ENCODE measurements around the gene MINDY4B.
A peak's percentile ranks its signal among the peaks of the same experiment; 100 is the strongest.

The MINDY4B gene

DNA sequence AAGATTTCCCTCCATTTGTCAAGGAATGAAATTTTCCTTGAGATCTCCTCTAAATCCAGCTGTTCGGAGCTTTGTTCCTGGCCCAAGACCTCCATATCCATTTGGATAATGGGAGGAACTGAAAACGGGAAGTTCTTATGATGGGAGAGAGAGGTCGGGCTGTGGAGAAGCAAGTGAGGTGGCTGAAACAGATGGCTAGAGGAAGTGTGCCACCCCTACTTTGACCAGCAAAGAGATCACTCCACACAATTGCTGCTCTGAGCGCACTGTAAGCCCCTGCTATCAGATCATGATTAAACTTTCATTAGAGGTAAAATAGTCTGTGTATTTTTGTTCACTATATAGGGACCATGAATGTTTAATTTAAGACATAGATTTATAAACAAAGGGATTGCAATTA, at the start of gene MINDY4B:
MINDY4B (minus strand) TSS at position 101 of the 400 bp plus-strand sequence; CDS start at position 101, 0 bp downstream.
- DNase-seq = no peak

DNA sequence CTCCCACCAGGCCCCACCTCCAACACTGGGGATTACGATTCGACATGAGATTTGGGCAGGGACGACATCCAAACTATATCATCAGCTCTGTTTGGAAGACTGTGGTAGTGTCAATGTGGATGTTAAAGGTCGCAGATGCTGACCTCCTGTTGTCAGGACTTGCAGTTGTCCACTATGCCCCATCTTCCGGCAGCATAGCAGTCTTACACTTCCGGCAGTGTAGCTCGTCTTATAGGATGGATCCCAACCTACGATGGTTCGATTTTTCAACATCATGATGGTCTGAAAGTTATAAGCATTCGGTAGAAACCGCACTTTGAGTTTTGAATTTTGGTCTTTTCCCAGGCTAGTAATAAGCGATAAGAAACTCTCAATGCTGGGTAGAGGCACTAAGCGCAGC, 46.7 kb upstream of the MINDY4B start:
- DNase-seq = no peak

DNA sequence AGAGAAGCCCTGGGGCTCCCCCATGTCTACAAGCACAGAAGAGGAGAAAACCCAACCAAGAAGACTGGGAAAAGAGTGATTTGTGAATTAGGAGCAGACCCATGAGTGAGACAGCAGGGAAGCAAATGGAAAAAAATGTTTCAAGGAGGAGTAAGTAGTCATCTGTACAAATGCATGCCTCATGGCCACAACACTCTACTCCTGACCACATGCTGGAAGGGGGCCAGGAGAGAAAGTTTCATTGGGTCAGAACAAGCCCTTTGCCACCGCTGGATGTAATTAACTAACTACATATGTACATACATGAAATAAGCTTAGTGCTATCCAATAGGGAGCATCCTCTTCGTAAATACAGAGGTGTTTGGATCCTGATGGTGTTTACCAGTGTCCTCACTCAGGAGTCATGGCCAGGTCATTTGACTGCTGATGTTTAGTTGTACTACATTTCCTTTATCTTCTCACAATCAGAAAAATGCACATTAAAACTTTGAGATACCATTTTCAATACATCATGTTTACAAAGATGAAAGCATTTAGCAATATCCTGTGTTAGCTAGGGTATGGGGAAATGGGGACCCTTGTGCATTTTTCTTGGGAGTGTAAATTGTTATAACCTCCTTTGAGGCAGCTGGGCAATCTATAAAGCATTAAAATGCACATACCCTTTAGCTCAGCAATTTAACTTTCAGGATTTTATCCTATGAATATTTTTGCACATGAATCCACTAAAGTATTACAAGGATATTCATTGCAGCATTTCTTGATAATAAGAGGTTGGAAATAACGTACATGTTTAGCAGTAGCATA, 40.2 kb upstream of the MINDY4B start:
- DNase-seq = no peak

DNA sequence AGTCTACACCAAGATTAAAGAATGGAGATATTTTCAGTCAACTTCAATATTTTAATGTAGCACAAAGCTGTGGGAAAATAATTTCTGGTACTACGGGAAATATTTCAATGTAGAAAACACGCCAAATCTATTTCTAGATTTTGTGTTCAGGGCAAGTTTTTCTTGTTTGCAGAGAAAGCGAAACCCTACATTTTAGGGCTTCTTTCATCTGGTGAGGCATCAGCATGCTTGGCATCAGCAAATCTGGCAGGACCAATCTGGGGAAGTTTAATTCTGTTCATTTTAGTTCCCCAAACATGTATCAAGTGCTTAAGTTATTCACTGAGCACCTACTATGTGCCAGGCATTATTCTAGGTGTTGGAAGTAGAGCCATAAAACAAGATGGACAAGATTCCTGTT, 37.0 kb upstream of the MINDY4B start:
- no peak for DNase-seq

DNA sequence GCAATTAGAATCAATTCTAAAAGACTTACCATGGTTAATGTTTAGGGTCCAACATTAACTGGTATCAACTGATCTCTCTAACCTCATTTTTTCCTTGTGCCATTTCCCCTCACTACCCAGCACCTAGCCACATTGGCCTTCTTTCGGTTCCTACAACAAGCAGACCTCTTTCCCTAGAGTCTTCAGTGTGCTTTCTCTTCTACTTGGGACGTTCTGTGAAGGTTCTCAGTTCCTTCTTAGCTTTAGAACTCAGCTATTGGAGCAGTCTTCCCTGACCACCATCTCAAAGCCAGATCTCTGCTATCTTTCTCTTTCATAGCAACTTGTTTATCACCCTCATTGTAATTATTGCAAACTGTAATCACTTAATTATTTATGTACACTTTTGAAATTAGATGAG, 31.5 kb upstream of the MINDY4B start:
- DNase-seq = no peak

DNA sequence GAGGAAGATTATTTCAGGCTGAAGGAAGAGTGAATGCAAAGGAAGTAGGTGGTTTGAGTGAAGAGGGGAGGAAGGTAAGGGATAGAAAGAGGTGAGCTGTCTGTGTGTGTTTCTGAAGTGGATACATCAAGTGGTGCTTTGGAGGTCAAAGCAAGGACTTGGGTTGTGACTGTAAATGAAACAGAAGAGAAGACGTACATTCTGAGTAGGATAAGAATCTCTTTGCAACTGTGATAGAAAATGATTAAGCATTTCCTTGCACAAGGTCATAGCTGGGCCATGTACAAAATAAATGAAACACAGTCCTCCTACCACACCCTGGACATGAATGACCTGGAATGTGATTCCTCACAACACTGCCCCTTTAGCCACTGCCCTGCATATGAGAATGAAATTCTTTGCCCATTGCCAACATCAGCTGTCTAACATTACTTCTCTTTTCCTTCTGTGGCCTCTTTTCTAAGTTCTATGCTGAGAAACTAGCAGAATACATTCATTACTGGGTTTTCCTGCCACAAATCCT, 28.3 kb upstream of the MINDY4B start:
- DNase-seq = no peak

DNA sequence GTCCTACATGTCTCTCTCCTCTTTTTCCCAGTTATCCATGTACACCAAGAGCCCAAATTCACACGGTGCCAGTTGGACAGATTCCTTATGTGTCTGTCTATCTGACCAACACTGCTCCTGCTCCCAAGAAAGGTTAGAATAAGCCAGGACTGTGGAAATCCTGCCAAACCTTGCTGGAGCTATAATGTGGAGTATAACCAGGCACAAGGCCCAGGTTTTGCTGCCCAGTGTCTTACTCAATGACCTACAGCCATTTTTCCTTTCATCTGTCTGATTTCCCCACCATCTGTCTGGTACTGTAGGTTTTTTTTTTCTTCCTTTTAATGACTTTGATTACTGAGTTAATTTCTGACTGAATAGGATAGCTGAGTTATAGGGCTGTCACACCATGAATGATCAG, 26.5 kb upstream of the MINDY4B start:
- DNase-seq = no peak

DNA sequence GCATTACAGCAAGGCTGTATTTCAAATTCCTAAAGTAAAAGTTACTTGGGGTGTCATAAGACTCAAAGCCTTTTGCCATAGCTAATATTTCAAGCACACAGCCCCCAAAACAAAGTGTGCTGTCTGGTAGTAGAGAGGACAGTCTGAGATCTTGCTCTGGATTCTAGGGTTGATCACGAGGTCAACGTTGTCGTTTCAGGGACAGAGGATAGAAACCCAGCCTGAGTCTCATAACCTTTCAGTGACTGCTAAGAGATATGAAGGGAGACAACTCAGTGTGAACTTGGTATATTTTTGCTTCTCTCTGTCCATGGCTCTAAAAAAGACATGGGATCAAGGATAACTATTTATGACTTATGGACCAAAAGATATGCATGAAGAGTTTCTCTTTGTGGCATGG, 25.6 kb upstream of the MINDY4B start:
- no peak for DNase-seq

DNA sequence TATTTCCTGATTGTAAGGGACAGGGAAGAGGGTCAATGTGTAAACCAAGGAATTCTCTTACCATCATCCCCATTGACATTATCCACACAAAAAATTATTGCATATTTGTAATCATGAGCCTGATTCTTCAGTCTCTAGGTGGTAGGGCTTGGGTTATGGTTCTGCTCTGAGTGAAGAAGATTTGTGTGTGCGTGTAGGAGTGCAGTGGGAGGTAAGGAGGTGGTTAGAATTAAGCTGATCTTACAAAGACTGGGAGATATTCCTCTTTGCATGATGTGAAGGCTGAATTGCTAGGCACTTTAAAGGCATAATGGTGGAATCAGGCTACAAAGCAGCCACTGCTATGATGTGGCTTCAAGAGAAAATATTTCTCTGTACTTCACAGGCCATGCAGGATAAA, 23.0 kb upstream of the MINDY4B start:
- no peak for DNase-seq

DNA sequence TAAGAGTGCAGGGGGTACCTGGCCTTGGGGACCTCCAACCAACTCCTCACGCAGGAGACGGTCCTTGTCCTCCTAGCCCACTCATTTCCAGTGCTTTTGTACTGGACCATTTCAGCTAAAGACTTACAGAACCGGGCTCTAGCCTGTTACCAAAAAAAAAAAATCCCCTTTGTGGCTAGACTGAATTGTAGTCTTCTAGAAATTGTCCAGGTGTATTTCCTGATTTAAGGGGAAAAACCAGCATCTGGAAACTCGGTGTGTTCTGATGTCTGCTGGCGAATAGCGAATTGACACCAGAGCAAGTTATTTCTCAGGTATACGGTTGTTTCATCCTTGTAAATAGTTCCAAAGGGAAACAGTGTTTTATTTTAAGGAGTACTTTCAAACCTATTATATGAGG, 21.1 kb upstream of the MINDY4B start:
- DNase-seq = no peak

DNA sequence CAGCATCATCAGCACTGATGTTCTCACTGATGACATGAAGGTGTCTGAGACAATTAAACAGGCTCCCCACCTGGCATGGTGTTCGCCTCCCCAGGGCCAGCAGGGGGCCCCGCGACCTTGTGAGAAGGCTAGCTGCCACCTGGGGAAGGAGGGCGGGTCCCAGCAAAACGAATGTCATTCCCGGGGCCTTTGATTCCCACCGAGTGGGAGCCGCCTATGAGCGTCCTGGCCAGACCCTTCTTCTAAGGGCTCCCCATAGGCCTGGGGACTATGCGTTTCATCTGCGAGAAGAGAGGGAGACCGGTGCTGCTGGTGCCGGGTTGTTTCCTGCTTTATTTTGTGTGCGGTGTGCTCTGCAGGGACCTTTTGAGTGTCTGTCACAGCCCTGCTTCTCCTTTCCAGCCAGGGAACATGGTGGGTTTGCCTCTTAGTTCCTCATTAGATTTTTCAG, 20.5 kb upstream of the MINDY4B start:
- DNase-seq = peak; percentile 61

DNA sequence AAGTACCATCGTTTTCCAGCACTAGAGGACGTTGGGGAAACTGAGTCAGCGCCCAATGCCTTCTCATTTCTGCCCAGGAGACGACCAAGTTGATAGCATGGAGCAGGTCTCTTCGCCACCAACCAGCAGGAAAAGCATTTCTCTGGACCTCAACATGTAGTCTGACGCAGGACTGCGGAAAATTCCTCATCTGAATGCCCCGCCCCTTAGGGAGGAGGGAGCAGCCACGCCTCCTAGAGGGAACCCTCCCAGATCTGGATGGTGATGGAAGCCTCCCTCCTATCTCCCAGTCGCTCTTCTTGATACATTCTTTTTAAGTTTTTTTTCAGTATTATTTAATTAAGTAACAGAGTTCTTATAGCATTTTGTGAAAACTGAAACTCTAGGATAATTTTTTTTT, 17.4 kb upstream of the MINDY4B start:
- DNase-seq = no peak

DNA sequence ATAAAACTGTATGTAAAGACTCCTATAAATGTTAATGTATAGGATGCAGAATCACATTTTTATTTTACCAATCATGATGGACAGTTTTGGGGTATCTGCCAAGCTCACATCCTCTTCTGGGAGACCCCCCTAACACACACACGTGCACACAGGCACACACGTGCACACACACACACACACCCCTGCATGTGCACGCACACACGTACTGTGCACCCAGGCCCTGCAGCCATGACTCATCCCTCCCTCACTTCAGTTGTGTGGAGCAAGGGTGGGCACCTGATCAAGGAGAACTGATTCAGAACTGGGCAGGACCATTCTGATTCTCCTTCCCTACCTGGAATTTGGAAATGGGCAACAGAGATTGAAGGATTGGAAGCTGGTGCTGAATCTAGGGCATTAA, 16.0 kb upstream of the MINDY4B start:
- no peak for DNase-seq

DNA sequence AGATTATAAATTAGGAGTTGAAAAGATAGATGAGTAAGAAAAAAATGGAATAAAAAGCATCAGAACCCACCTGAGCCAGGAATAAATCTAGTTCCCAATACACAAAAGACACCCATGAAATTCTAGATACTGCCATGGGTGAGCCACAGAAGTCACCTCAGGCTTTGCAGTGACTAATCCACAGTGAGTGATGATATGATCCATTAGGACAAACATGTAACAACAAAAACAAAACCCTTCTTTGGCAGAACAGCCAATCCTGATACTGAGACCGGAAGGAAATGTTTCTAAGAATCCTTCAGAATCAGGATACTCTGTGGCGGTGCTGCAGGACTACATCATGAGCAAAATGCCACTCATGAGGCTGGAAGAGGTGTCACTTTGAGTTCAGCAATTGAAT, 15.0 kb upstream of the MINDY4B start:
- DNase-seq = no peak

DNA sequence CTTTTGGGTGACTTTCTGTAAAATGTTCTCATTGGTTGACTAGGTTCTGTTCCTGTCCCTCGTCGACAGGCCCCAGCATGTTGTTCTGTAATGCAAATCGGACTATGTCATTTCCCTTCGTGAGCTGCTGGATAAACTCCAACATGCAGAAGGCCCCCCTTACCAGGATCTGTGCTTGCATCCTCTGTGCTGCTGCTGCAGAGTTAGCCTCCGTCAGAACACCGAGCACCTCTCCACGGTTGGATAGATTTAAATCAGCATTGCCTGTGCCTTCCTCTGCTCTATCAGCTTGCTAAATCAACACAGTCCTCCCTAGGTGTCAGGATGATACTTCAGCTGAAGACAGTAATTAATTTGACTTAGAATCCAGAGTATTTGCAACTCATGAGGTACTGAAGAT, 12.7 kb upstream of the MINDY4B start:
- no peak for DNase-seq

DNA sequence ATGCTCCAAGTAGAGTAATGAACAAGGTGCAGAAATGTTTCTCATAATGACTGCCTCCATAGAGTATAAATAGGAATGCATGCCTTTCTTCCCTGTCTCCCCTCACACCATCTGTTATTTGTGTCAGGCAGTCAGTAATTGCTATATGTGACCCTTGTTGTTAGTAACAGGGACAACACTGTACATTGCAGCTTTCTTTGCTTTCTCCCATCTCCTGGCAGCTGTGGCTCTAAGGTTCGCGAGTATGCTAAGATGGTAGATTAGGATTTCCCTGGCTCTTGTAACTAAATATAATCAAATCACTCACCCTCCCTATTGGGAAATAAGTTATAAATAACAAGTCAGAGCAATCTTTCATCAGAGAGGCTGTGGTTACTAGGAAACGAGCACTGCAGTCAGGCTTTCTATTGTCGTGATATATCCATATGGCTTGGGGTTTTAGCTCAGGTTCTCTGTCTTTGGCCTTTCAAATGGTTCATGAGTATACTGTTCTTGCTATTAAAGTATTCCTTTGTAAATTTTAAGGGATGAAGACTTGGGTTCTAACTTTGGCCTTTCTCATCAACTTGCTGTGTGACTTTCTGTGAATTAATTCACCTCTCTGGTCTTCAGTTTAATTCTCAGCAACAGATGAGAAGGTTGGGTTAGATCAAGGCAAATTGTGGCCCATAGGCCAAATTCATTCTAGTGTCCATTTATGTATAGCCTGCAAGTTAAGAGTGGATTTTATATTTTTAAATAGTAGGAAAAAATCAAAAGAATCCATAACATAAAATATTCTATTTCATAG, 8.1 kb upstream of the MINDY4B start:
- DNase-seq = no peak

DNA sequence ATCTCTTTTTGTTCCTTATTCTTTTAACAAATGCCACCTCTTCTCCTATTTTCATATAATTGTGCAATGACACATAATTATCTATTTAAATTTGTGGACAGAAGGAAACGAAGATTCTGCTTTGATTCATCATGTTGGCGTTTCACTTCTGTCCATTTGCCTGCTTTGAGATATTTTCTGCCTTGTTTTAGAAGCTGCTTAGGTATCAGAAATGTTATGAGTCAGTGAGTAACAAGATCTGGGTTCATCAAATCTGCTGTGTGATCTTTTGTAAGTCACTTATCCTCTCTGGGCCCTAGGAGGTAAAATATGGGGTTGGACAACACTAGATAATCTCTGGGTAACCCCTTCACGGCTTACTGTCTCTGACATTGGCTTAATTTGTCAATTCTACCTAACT, 7.3 kb upstream of the MINDY4B start:
- DNase-seq = no peak

DNA sequence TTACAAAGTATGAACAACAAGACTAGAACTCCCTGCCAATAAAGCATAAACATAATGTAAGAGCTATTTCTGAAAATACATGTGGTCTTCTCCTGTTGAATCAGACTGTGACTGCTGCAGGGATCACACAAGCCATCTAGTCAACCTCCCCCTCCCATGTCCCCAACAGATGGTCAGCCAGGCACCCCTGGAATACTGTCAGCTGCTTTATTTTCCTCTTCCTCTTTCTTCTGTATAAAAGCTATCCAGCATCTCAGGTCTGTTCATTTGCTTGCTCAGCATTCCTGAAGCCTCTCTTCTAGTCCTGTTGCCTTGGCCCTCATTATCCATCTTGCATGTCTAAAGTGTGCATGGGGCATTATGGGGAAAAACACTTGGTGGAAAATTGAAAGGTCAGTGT, 6.5 kb upstream of the MINDY4B start:
- no peak for DNase-seq

DNA sequence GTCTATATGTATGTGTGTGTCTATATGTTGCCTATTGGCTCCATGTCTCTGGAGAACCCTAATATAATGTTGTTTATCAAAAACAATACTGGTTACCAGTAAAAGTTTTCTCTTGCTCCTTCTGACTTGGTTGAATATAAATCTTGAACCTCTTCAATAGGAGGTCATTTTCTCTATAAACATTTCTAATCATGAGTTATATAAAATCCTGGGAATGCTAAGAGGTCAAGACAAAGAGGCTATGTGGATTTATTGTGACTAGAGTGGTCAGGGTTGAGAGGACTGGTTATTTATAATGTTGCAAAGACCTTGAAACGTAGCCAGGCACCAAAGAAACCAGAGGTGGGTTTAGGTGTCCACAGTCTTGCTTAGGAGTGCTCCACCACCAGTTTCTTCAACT, 1.2 kb upstream of the MINDY4B start:
- DNase-seq = no peak

DNA sequence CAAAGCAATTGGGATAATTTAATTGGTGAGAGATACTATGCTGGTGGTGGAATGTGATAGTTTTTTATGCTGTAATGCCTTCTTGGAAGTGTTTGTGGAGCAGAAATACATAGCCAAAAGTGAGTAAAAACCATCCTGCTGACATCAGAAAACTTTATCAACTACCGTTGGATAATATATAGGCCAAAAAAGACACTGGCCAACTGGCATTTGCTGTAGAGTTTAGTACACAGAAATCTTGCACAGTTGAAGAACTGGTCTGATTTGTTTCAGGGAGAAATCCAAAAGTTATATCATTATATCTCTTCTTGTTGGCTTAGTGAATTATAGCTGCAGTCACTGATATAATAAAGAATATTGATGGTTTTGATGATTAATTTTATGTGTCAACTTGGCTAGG, 507 bp upstream of the MINDY4B start:
- DNase-seq = no peak

DNA sequence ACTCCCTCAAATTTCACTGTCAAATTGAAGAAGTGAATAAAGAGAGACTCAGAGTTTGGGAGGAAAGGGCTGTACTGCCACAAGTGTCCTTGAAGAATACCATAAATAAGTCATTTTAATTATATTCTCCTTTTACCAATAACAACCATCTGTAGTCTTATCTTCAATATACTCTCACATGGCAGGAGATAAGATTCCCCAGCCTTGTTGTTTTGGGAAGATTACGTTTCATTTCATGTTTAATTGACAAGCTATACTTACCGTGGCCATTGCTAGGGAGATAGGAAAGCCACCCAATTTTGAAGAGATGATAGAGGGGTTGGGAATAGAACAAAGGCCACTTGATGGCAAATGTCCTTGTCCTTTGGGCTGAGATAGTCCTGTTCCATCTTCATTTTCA, 2.3 kb downstream of the MINDY4B start:
- DNase-seq = no peak

DNA sequence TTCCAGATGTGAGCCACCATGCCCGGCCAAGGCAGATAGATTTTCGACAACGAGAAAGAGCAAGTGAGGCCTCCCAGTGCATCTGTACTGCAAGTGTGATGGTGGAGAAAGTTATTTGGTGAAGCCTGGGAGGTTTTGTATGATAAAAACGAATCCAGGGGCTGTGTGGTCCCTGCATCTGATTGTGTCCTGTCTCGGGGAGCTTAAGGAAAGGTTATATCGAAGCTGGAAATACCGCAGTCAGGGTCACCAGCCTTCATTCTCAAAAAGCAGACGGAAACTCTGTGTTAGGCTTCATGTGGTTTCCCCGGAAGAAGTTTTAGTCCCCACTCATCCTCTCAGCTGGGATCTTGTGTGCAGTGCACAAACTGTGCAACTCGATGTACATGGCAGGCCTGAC, 3.4 kb downstream of the MINDY4B start:
- no peak for DNase-seq

DNA sequence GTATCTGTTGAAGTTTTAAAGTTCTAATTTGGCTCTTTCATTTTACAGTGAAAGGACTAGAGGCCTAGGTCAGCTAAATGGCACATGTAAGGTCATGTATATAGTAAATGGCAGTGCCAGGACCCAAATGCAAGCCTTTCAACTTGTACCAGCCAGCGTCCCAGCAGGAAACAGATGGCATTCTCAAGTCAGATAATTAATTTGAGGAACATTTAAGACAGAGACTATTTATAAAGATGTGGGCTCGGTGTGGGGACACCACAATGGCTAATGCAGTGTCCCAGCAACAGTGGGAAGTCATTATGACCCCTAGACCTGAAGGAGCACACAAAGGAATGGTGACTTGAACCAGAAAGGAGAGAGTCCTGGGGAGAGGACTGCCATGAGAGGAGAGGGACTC, 6.1 kb downstream of the MINDY4B start:
- no peak for DNase-seq

DNA sequence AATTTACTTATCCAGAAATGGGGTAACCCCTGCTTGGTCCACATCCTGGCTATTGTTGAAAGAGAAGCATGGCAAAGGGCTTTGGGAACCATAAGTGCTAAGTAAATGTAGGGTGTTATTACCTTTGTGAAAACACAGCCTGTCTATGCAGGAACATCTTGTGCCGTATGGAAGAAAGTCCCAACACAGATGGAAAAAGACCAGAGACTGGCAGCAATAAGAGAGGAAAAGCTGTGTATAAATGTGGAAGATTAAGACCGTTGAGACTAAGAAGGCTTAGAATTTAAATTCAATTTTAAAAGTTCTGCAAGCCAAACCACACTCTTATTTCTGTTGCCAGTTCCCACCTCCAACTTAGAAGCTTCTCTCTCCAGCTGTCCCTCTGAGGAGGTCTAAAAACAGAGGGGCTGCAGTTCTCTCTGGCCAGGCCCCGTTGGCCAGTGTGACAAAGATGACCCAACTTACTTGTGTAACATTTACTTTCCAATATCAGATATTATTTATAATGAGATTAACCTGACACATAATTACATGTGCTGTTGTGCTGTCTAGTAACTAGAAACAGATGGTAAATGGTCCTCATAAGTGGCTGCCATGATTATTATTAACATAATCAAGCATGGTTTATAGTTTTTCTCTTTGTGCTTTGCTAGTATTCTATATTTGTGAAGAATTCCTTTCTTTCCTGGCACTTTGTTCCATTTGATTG, 7.0 kb downstream of the MINDY4B start:
- DNase-seq = no peak

Measured in stimulated activated CD4-positive, alpha-beta T cell treated with anti-CD3 and anti-CD28 coated beads, Interleukin-4, amount 100 ng/mL, for 1 hour (primary cell).